B cell (primary cell): ENCODE results near the gene SLC37A2. TPM values are rescaled to one million over a fixed set of nuclear protein-coding genes. Genes with fewer than 3 reads are reported as not detected.
A peak's percentile ranks its signal among the peaks of the same experiment; 100 is the strongest.

Source experiments
- ATAC-seq: fragments of 200-7000 bp; cut with Tn5 transposase; one replicate; pipeline ENCODE4 v1.10.0; 2021; ENCODE audit warnings: low read depth, mild to moderate bottlenecking, moderate number of reproducible peaks, moderate library complexity
- CTCF ChIA-PET: fragments of 350-600 bp; sonication (Branson Sonifier 250); formaldehyde crosslinking; loops from one replicate; lab custom pipeline; 2021; ENCODE audit warnings: antibody characterized with exemption, inconsistent platforms; lab: Charles Lee
- POLR2A ChIA-PET: fragments of 350-600 bp; sonication (Branson Sonifier 250); formaldehyde crosslinking; loops from one replicate; lab custom pipeline; 2021; ENCODE audit warnings: antibody characterized with exemption; lab: Charles Lee
- DNase-seq: peaks from one replicate; pipeline ENCODE4 v3.0.0; 2013
- H2AFZ ChIP-seq: 2 replicates; pipeline ENCODE4 v1.6.1; 2012; ENCODE audit warnings: mild to moderate bottlenecking, low read depth, low read length; ENCODE audit not compliant: insufficient read depth, poor library complexity, severe bottlenecking
- H3K27ac ChIP-seq, 2 donors: 1 replicate in 1 of 2; 2 replicates in 1 of 2; pipeline ENCODE4 v1.5.1; 2012 to 2013; ENCODE audit warnings: low read length in 2 of 2, mild to moderate bottlenecking in 2 of 2, moderate library complexity in 1 of 2
- H3K27me3 ChIP-seq, 4 experiments: fragments of 200-600 bp in 1 of 4; sonication (generic) in 1 of 4; replicated peaks in 1 of 4; 1 replicate in 2 of 4; 2 replicates in 2 of 4; pipeline versions ENCODE4 v1.6.1 to v1.7.0; 2013 to 2016; ENCODE audit warnings: low read length in 3 of 4, mild to moderate bottlenecking in 2 of 4, mixed read lengths in 1 of 4, moderate library complexity in 1 of 4; ENCODE audit not compliant: insufficient read depth in 4 of 4, control insufficient read depth in 3 of 4; ENCODE audit errors: control extremely low read depth in 1 of 4
- H3K36me3 ChIP-seq, 2 experiments: replicated peaks in 1 of 2; 1 replicate in 1 of 2; 2 replicates in 1 of 2; pipeline versions ENCODE4 v1.6.1 to v1.7.1; 2013; ENCODE audit warnings: low read length in 1 of 2; ENCODE audit not compliant: insufficient read depth in 2 of 2, control insufficient read depth in 1 of 2; ENCODE audit errors: control extremely low read depth in 1 of 2, extremely low read depth in 1 of 2
- H3K4me1 ChIP-seq, 2 donors: fragments of 200-600 bp in 1 of 2; sonication (generic) in 1 of 2; 1 replicate in 1 of 2; 2 replicates in 1 of 2; pipeline versions ENCODE4 v1.5.1 to v1.6.1; 2013 to 2017; ENCODE audit warnings: low read length in 2 of 2; ENCODE audit not compliant: control insufficient read depth in 2 of 2, insufficient read depth in 2 of 2
- H3K4me2 ChIP-seq: replicated peaks from 2 replicates; pipeline ENCODE3; 2012; ENCODE audit warnings: mild to moderate bottlenecking, low read depth, low read length; ENCODE audit not compliant: poor library complexity, severe bottlenecking
- H3K4me3 ChIP-seq, 5 experiments: fragments of 200-600 bp in 1 of 5; sonication (generic) in 1 of 5; 1 replicate in 3 of 5; 2 replicates in 2 of 5; pipeline versions ENCODE4 v1.5.1 to v1.7.0; 2011 to 2016; ENCODE audit warnings: low read length in 4 of 5, mild to moderate bottlenecking in 4 of 5, low read depth in 2 of 5, control low read depth in 1 of 5, moderate library complexity in 1 of 5; ENCODE audit not compliant: insufficient read depth in 1 of 5; ENCODE audit errors: control extremely low read depth in 1 of 5, extremely low read depth in 1 of 5
- H3K79me2 ChIP-seq: fragments of 200-600 bp; sonication (generic); one replicate; pipeline ENCODE4 v1.6.0; 2016; ENCODE audit warnings: low read length; ENCODE audit not compliant: control insufficient read depth, insufficient read depth
- H3K9ac ChIP-seq: fragments of 200-600 bp; sonication (generic); 2 replicates; pipeline ENCODE4 v1.6.1; 2017; ENCODE audit warnings: mild to moderate bottlenecking, low read length, moderate library complexity
- H3K9me3 ChIP-seq, 3 donors: one replicate each; pipeline versions ENCODE4 v1.6.1 to v1.7.1; 2013; ENCODE audit warnings: low read length in 2 of 3; ENCODE audit not compliant: control insufficient read depth in 2 of 3, insufficient read depth in 1 of 3; ENCODE audit errors: control extremely low read depth in 1 of 3
- H4K20me1 ChIP-seq: 2 replicates; pipeline ENCODE4 v1.6.0; 2012; ENCODE audit warnings: mild to moderate bottlenecking, low read length; ENCODE audit not compliant: insufficient read depth, control insufficient read depth, poor library complexity, severe bottlenecking
- H3K27ac Mint-ChIP-seq: one replicate; pipeline ENCODE4 v1.8.0; 2021; ENCODE audit warnings: mixed read lengths
- H3K27me3 Mint-ChIP-seq: one replicate; pipeline ENCODE4 v1.8.0; 2021; ENCODE audit warnings: mixed read lengths
- H3K4me1 Mint-ChIP-seq: one replicate; pipeline ENCODE4 v1.8.0; 2021; ENCODE audit warnings: mixed read lengths
- H3K4me3 Mint-ChIP-seq: one replicate; pipeline ENCODE4 v1.8.0; 2021; ENCODE audit warnings: mixed read lengths
- H3K9me3 Mint-ChIP-seq: one replicate; pipeline ENCODE4 v1.8.0; 2022; ENCODE audit warnings: mixed read lengths; ENCODE audit not compliant: insufficient read depth
- CTCF ChIP-seq: fragments of 200-600 bp; IDR thresholded peaks from one replicate; pipeline ENCODE4 v1.8.0; 2022; ENCODE audit warnings: antibody characterized with exemption, mild to moderate bottlenecking
- EZH2 ChIP-seq: IDR thresholded peaks from 2 replicates; pipeline ENCODE4 v1.6.1; 2012; ENCODE audit warnings: borderline replicate concordance, low read depth, mild to moderate bottlenecking, moderate library complexity, low read length; ENCODE audit not compliant: insufficient read depth, poor library complexity, severe bottlenecking
- WGBS: methylation state at CpG from one replicate; pipeline ENCODE4 v1.1.5; 2013; ENCODE audit warnings: missing lambda C conversion rate; ENCODE audit not compliant: insufficient coverage; 5-methylcytosine and 5-hydroxymethylcytosine counted together
- intact Hi-C: fragments of 100-400 bp; cut with micrococcal nuclease; formaldehyde crosslinking; loops from one replicate; pipeline ENCODE4 v1.10.0; 2022
- polyA plus RNA-seq: library from polyadenylated mRNA; depleted of rRNA; stranded (reverse); fragments of >200 nt; gene quantifications from 2 replicates; pipeline ENCODE4 v1.2.3, GENCODE V29; 2012
- total RNA-seq, 2 donors: library from RNA; stranded (reverse); fragments of 120-200 nt in 1 of 2; gene quantifications; 1 replicate in 1 of 2; 2 replicates in 1 of 2; pipeline versions ENCODE4 v1.2.3 to v1.2.4, GENCODE V29; 2013 to 2022

SLC37A2 gene
- total and polyA plus RNA-seq, 2 donors (not counting 1 experiment from before 2014, with no cell fraction given): 7.6 to 27.0 TPM

GRCh38 chr11:125091247-125091876, 28.3 kb downstream of the SLC37A2 start:
- Histone ChIP-seq H3K4me2 (no peak overlapping the region), H4K20me1 (no peaks in the 10 kb centered on the region), H3K4me1 (no peaks in the 10 kb centered on the region), H3K9me3 (no peaks in the 10 kb centered on the region), H3K9ac (no peak overlapping the region), H2AFZ (no peak overlapping the region), H3K27ac (no peak overlapping the region), H3K79me2 (no peaks in the 10 kb centered on the region), H3K4me3 (no peak overlapping the region), H3K36me3 (no peaks in the 10 kb centered on the region), H3K27me3 (no peaks in the 10 kb centered on the region)
- no peak overlapping the region for H3K27ac Mint-ChIP-seq
- DNase-seq (peak; percentile 29), ATAC-seq (peak; percentile 28)
- intact Hi-C loops: loop anchor here (1.0 kb wide), 1 partner anchor 50 kb away; no protein-coding TSS in a partner anchor
- H3K27me3 Mint-ChIP-seq: no peaks in the 10 kb centered on the region
- H3K4me3 Mint-ChIP-seq: no peak overlapping the region
- 82% methylated on average over 2 of the region's 5 CpGs for WGBS
- TF ChIP-seq EZH2 (no peak), CTCF (peak; percentile 25)
- CTCF ChIA-PET: interaction anchor here (0.5 to 5.1 kb wide), 24 partner anchors 10 to 1534 kb away, joined by 3 to 64 read pairs (median 4); partner anchors contain the start of genes SLC37A2 and TMEM218
- no peaks in the 10 kb centered on the region for H3K9me3 Mint-ChIP-seq
- POLR2A ChIA-PET: interaction anchor here (1.4 kb wide), 1 partner anchor 51 kb away, joined by 4 read pairs; no protein-coding TSS in a partner anchor
- no peaks in the 10 kb centered on the region for H3K4me1 Mint-ChIP-seq
